ENCODE results near the gene PSMD12. TPM values are rescaled to one million over a fixed set of nuclear protein-coding genes. Genes with fewer than 3 reads are reported as not detected.

The PSMD12 gene
- 19.6 and 32.4 TPM in 2 replicates for total RNA-seq

GRCh38 chr17:67366193-67367157 is at the start of gene PSMD12:
PSMD12 (minus strand) TSS chr17:67366577; CDS start chr17:67366519, 58 bp downstream.
- DNase-seq (ENCODE audit: low read depth): peak; percentile 92
- TF ChIP-seq CTCF (IDR thresholded peaks at IDR 0.05; ENCODE audit: insufficient read depth, low read depth, low read length): no peak

GRCh38 chr17:67415291-67415690 is 48.9 kb upstream of the PSMD12 start:
- no peak for DNase-seq (ENCODE audit: low read depth)
- H3K4me3 ChIP-seq (ENCODE audit: low read depth, low read length): no peak overlapping the region
- TF ChIP-seq CTCF (IDR thresholded peaks at IDR 0.05; ENCODE audit: insufficient read depth, low read depth, low read length): no peak

More at GRCh38 chr17:67366193-67367157, at the start of gene PSMD12:
- H3K4me3 ChIP-seq (ENCODE audit: low read depth, low read length): peak within 1 kb of the TSS; percentile 99

GRCh38 chr17:67414559-67414958 is 48.2 kb upstream of the PSMD12 start:
- no peak for TF ChIP-seq CTCF (IDR thresholded peaks at IDR 0.05; ENCODE audit: insufficient read depth, low read depth, low read length)
- no peak for DNase-seq (ENCODE audit: low read depth)
- H3K4me3 ChIP-seq (ENCODE audit: low read depth, low read length): no peak overlapping the region

- no peak for TF ChIP-seq CTCF (IDR thresholded peaks at IDR 0.05; ENCODE audit: insufficient read depth, low read depth, low read length)
- H3K4me3 ChIP-seq (ENCODE audit: low read depth, low read length): no peak overlapping the region
- DNase-seq (ENCODE audit: low read depth): no peak
Observed at GRCh38 chr17:67414130-67414529, 47.8 kb upstream of the PSMD12 start.

- no peak for DNase-seq (ENCODE audit: low read depth)
- H3K4me3 ChIP-seq (ENCODE audit: low read depth, low read length): no peak overlapping the region
- no peak for TF ChIP-seq CTCF (IDR thresholded peaks at IDR 0.05; ENCODE audit: insufficient read depth, low read depth, low read length)
Observed at GRCh38 chr17:67413388-67413787, 47.0 kb upstream of the PSMD12 start.

- no peak overlapping the region for H3K4me3 ChIP-seq (ENCODE audit: low read depth, low read length)
- no peak for DNase-seq (ENCODE audit: low read depth)
- TF ChIP-seq CTCF (IDR thresholded peaks at IDR 0.05; ENCODE audit: insufficient read depth, low read depth, low read length): no peak
Observed at GRCh38 chr17:67412941-67413340, 46.6 kb upstream of the PSMD12 start.
